SK-N-SH treated with all-trans-retinoic acid at 6 μM for 48 hours (cell line): ENCODE results near the gene STYXL1.
"Not testable (repeated sequence)": the region's sequence is repeated elsewhere in the genome, so short reads cannot be mapped to it uniquely, and the experiment has no call there.

ENCODE experiments used
- BACH2 ChIP-seq: fragments of 250-450 bp; sonication (Bioruptor Pico); IDR thresholded peaks from 2 replicates; pipeline ENCODE4 v1.9.0; 2021; ENCODE audit warnings: mild to moderate bottlenecking, borderline replicate concordance
- CSDC2 ChIP-seq: fragments of 250-450 bp; sonication (Bioruptor Pico); IDR thresholded peaks from 2 replicates; pipeline ENCODE4 v1.5.0; 2020; ENCODE audit warnings: mild to moderate bottlenecking, moderate library complexity
- ZFP30 ChIP-seq: fragments of 450-650 bp; formaldehyde crosslinking; IDR thresholded peaks from 2 replicates; pipeline ENCODE4 v1.5.0; 2022; ENCODE audit warnings: mild to moderate bottlenecking, moderate library complexity
- ZNF565 ChIP-seq: fragments of 450-650 bp; formaldehyde crosslinking; conservative IDR thresholded peaks from 2 replicates; pipeline ENCODE4 v1.5.0; 2020; ENCODE audit warnings: low read depth, mild to moderate bottlenecking, moderate library complexity
- ZNF70 ChIP-seq: fragments of 450-650 bp; formaldehyde crosslinking; IDR thresholded peaks from 2 replicates; pipeline ENCODE4 v1.5.0; 2020; ENCODE audit warnings: mild to moderate bottlenecking, moderate library complexity

DNA sequence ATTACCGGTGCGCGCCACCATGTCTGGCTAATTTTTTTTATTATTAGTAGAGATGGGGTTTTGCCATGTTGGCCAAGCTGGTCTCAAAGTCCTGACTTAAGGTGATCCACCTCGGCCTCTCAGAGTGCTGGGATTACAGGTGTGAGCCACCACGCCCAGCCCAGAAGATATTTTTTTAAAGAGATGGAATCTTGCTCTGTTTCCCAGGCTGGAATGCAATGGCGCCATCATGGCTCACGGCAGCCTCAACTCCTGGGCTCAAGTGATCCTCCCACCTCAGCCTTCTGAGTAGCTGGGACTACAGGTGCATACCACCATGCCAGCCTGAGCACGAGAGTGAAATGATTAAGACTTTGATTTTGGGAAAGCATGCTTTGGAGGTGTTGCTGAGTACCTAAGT lies 4.9 kb upstream of the STYXL1 start:
- not testable (repeated sequence) for TF ChIP-seq ZNF70 (CRISPR knock-in tag); ZFP30; ZNF565; BACH2; CSDC2 (CRISPR knock-in tag)
